B cell (primary cell): ENCODE data around the gene AKAP9.

Source experiments
- CTCF ChIP-seq: fragments of 200-600 bp; IDR thresholded peaks from one replicate; pipeline ENCODE4 v1.8.0; 2022; ENCODE audit warnings: antibody characterized with exemption, mild to moderate bottlenecking
- EZH2 ChIP-seq: IDR thresholded peaks from 2 replicates; pipeline ENCODE4 v1.6.1; 2012; ENCODE audit warnings: borderline replicate concordance, low read depth, mild to moderate bottlenecking, moderate library complexity, low read length; ENCODE audit not compliant: insufficient read depth, poor library complexity, severe bottlenecking

GRCh38 chr7:92051655-92052054, 111.0 kb downstream of the AKAP9 start:
- TF ChIP-seq EZH2 (no peak), CTCF (no peak)
